ENCODE data around the gene WFDC2.
"Not testable (repeated sequence)": the region's sequence is repeated elsewhere in the genome, so short reads cannot be mapped to it uniquely, and the experiment has no call there.

WFDC2 gene

GRCh38 chr20:45452238-45452637 lies 17.3 kb upstream of the WFDC2 start:
- DNase-seq (ENCODE audit: low read depth), result no peak

DNA sequence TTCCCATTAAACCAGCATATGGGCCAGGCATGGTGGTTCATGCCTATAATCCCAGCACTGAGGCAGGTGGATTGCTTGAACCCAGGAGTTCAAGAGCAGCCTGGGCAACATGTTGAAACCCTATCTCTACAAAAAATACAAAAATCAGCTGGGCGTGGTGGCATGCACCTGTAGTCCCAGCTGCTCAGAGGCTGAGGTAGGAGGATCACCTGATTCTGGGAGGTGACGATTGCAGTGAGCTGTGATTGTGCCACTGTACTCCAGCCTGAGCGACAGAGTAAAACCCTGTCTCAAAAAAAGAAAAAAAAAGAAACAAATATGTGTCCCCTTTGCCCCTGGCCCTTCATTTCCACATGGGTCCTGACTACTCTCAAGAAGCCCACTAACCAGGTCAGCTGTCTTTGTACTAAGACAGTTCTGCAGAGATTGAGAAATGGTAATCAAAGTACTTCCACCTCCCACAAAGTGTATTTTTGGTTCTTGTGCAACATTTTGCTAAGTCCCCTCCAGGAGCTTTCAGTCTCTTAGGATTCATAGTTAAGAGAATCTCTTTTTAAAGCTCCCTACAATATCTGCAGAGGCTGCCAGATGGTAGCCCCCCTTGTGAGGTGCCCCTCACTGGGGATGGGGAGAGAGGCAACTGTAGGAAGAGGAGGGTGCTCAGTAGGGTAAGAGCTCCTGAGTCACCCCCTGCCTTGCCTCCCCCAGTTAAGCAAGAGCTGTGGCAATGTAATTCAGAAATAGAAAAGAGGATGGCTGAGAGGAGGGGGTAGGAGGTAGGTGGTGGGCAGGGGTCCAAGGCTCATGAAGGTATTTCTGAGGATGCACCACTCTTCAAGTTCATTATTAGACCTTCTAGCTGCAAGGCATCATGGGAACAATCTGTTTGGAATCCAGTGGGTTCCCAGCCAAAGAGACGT lies 16.5 kb upstream of the WFDC2 start:
- no peak for DNase-seq (ENCODE audit: low read depth)

DNA sequence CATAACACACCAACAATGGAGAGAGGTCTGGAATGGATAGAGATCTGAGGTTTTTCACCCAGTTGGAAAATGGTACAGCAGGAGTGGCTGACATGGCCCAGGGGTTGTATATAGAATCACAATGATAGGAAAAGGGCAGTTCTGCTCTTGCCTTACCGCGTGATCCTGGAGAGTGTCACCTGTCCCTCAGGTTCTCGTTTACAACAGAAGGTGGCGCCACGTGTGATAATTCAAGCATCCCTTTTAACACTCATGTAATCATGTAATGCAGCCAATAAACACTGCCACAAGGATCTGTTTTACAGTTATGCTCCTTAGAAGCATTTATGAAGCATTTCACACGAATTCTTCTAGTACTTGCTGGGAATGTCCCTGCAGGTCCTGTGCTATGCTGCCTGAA lies 12.9 kb upstream of the WFDC2 start:
- no peak for DNase-seq (ENCODE audit: low read depth)

DNA sequence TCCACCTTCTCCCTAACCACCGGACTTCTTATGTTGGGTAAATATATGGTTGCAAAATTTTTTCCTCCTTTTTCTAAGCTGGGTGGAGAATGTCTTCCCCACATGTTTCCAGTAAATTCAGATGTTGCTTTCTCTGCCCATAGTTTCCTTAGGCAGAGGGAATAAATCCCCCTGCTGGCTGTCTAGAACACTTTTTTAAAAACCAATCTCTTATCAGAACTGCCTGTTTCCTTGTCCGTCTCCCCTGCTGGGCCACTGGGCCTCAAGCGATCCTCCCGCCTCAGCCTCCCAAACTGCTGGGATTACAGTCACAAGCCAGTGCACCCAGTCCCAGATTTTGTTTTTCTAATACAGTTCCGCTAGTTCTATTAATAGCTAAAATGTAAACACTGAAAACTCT lies 9.9 kb upstream of the WFDC2 start:
- no peak for DNase-seq (ENCODE audit: low read depth)

- DNase-seq (ENCODE audit: low read depth), result no peak
Observed at GRCh38 chr20:45461225-45461624, 8.3 kb upstream of the WFDC2 start.

- DNase-seq (ENCODE audit: low read depth), result no peak
Observed at GRCh38 chr20:45462711-45463509, 6.6 kb upstream of the WFDC2 start.

- DNase-seq (ENCODE audit: low read depth), result no peak
Observed at GRCh38 chr20:45463709-45464108, 5.8 kb upstream of the WFDC2 start.

GRCh38 chr20:45465491-45466266 lies 3.9 kb upstream of the WFDC2 start:
- no peak for DNase-seq (ENCODE audit: low read depth)

DNA sequence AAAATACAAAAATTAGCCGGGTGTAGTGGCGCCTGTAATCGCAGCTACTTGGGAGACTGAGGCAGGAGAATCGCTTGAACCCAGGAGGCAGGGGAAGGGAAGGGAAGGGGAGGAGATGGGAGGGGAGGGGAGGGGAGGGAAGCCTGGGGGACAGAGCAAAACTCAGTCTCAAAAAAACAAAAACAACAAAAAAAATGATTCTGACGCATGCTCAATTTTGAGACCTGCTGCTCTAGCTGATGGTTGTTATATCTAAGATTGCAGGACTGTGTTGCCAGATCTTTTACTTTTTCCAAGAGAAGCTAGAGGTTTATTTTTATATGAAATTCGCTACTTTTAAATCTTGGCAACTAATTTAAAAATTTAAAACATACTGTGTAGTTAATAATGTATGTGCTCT lies 2.4 kb upstream of the WFDC2 start:
- no peak for DNase-seq (ENCODE audit: low read depth)

DNA sequence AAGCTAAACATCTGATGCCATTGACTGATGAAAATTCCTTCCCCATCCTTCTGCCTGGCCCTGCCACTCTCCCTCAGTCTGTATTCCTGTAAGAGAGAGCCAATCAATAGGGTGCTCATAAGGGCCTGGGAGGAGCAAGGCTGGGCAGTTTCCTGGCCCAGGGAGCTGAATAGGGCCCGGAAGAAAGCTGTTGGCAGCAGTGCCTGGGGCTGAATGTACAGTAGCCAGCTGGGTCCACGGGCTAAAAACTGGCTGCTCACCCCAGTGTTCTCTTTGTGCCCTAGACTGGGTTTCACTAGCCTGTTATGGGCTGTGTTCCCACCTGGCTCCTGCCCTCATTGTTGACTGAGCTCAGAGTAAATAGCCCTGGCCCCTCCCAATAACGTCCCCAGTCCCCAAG lies 1.7 kb upstream of the WFDC2 start:
- DNase-seq (ENCODE audit: low read depth), result no peak

GRCh38 chr20:45470262-45470931 lies 844 bp downstream of the WFDC2 start:
- no peak for DNase-seq (ENCODE audit: low read depth)

- no peak for DNase-seq (ENCODE audit: low read depth)
Observed at GRCh38 chr20:45470937-45471336, 1.4 kb downstream of the WFDC2 start.

DNA sequence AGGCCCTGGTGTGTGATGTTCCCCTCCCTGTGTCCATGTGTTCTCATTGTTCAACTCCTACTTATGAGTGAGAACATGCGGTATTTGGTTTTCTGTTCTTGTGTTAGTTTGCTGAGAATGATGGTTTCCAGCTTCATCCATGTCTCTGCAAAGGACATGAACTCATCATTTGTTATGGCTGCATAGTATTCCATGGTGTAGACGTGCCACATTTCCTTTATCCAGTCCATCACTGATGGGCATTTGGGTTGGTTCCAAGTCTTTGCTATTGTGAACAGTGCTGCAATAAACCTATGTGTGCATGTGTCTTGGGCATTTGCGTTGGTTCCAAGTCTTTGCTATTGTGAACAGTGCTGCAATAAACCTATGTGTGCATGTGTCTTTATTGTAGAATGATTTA lies 2.7 kb downstream of the WFDC2 start:
- not testable (repeated sequence) for DNase-seq (ENCODE audit: low read depth)

GRCh38 chr20:45477530-45478148 lies 8.1 kb downstream of the WFDC2 start:
- DNase-seq (ENCODE audit: low read depth), result not testable (repeated sequence)

GRCh38 chr20:45479822-45480221 lies 10.3 kb downstream of the WFDC2 start:
- DNase-seq (ENCODE audit: low read depth), result no peak

- no peak for DNase-seq (ENCODE audit: low read depth)
Observed at GRCh38 chr20:45484676-45485075, 15.1 kb downstream of the WFDC2 start.

- no peak for DNase-seq (ENCODE audit: low read depth)
Observed at GRCh38 chr20:45485388-45485787, 15.8 kb downstream of the WFDC2 start.

DNA sequence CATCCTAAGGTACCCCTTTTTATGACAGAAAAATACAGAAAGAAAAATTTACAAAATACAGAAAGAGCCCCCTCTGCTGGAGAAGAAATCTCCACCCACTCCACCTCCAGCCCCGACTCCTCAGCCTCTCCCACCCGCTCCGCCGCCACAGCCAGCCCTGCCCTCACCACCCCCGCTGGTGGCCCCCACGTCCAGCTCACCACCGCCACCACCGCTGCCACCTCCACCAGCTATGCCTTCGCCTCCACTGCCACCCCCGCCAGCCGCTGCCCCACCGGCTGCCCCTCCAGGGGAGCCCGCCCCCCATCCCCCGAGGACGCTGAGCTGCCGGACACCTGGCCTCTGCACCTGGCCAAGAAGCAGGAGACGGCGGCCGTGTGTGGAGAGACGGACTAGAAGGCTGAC lies 17.7 kb downstream of the WFDC2 start:
- no peak for DNase-seq (ENCODE audit: low read depth)

- no peak for DNase-seq (ENCODE audit: low read depth)
Observed at GRCh38 chr20:45489083-45489531, 19.6 kb downstream of the WFDC2 start.

- no peak for DNase-seq (ENCODE audit: low read depth)
Observed at GRCh38 chr20:45495501-45495941, 26.0 kb downstream of the WFDC2 start.

DNA sequence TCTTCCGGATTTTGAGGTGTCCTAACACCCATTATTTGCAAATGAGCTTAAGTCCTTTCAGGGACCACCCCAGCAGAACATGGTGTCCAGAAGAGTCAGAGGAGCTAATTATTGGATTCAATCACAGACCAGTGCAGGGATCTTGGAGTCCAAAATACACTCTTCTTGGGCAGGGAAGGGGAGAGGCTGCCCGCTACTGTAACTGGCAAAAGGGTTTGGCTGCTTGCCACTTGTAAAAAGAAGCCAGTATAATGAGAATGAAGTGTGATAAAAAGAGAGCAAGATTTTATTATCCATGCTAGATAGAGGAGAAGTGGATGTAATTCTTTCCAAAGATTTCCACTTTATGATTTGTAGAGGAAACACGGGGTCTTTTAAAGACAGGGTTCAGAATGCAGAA lies 26.6 kb downstream of the WFDC2 start:
- DNase-seq (ENCODE audit: low read depth), result no peak
